HG02571 (cell line): ENCODE measurements around the gene HEMK1.

Experiments used
- ATAC-seq: cut with Tn5 transposase; IDR thresholded peaks from one replicate; pipeline ENCODE4 v1.9.1; 2021; ENCODE audit warnings: mild to moderate bottlenecking, moderate library complexity; ENCODE audit not compliant: unreplicated experiment

Gene HEMK1

GRCh38 chr3:50572801-50573371 is 3.6 kb downstream of the HEMK1 start:
- ATAC-seq, result no peak

- ATAC-seq, result no peak
Observed at GRCh38 chr3:50573566-50574443, 4.5 kb downstream of the HEMK1 start.

GRCh38 chr3:50574444-50574831 is 5.1 kb downstream of the HEMK1 start:
- ATAC-seq, result no peak

GRCh38 chr3:50575372-50575771 is 6.0 kb downstream of the HEMK1 start:
- no peak for ATAC-seq

DNA sequence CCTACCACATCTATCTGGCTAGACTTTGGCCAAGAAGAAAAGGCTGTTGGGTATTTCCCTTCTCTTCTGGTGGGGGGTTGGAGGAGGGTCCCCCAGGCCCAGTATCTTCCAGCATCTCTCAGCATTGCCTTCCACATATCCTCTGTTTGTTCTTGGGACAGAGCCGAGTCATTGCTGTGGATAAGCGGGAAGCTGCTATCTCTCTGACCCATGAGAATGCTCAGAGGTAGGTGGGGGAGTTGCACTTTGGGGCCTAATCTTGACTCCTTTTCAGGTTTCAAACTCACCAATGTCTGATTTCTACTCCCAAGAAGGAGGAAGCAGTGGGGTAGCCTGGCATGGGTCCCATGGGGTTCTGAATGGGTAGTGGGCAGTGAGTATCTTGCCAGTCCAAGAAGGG is 8.0 kb downstream of the HEMK1 start:
- ATAC-seq, result no peak

GRCh38 chr3:50580683-50581458 is 11.5 kb downstream of the HEMK1 start:
- no peak for ATAC-seq

- ATAC-seq, result no peak
Observed at GRCh38 chr3:50581459-50581842, 12.1 kb downstream of the HEMK1 start.

GRCh38 chr3:50582083-50582482 is 12.8 kb downstream of the HEMK1 start:
- no peak for ATAC-seq

- ATAC-seq, result no peak
Observed at GRCh38 chr3:50583897-50584296, 14.6 kb downstream of the HEMK1 start.

DNA sequence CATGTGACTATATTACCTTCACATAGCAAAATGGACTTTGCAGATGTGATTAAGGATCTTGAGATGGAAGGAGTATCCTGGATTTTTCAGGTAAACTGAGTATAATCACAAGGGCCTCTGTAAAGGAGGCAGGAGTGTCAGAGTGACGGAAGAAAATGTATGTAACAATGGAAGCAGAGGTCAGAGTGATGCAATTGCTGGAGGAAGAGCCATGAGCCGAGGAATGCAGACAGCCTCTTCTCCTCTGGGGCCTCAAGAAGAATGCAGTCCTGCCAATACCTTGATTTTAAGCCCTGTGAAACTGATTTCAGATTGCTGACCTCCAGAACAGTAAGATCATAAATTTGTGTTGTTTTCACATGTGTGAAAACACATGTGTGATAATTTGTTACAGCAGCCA is 15.1 kb downstream of the HEMK1 start:
- no peak for ATAC-seq

- no peak for ATAC-seq
Observed at GRCh38 chr3:50585919-50586762, 16.8 kb downstream of the HEMK1 start.

DNA sequence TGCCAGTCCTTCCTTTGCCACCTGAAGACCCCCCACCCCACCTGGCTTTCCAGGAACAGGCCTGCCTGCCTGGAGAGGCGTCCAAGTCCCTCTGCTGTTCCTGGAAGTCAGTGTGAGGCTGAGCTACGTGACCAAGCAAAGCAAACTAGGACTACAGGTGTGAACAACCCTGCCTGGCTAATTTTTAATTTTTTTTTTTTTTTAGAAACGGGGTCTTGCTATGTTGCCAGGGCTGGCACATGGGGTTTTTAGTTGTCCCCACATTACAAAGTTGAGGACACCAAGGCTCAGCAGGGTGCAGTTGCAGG is 17.4 kb downstream of the HEMK1 start:
- ATAC-seq, result no peak

DNA sequence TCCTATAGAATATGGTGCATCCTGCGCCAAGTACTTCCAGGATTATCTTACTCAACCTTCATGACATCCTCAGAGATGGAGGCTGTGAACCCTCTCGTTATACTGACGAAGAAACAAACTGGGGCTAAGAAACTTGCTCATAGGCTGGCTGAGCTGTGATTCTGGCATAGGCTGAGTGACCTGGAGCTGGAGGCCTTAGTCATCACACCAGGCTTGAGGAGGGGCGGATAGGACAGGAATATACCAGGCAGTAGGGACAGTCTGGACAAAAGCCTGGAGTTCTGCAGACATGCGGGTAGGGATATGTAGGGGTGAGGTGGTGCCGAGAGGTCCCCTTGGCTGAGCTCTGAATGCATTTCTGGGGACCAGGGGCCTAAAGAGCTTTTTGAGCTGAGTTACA is 18.1 kb downstream of the HEMK1 start:
- no peak for ATAC-seq

DNA sequence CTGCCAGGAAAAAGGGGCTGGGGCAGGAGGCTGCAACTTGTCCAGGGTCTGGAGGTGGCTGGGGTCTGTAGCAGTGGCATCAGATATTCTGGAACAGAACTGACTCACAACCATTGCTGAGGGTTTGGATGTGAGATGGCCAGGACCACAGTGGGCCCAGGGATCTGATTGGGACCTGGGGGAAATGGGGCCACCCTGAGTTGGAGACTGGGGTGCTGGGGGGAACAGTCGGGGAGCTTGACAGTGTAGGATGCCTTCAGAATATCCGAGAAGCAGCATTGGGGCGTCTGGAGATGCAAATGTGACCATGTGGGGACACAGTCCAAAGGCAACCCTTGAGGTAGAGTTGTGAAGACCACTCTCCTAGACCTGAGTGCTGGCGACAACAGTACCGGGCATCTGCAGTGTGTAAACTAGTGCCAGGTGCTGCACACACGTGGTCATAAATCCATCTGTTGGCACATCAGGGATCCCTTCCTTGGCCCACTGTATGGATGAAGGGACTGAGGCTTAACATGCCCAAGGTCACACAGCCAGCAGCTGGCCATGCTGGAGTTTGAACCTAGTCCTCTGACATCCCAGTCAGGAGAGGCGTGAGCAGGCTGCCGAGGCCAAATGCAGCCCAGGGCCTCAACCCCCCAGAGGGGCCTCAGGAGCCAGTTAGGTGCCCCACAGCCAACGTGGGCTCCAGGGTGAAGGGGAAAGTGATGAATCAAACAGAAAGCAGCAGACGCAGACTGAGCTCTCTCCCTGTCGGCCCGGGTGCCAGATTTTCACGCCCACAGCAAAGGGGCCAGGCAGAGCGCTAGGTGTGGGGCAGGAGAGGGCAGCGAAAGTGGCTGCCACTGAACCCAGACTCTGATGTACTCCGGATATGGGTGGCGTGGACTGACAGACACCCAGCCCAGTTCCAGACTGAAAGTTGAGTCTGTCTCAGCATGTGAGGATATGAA is 18.8 kb downstream of the HEMK1 start:
- ATAC-seq, result no peak

DNA sequence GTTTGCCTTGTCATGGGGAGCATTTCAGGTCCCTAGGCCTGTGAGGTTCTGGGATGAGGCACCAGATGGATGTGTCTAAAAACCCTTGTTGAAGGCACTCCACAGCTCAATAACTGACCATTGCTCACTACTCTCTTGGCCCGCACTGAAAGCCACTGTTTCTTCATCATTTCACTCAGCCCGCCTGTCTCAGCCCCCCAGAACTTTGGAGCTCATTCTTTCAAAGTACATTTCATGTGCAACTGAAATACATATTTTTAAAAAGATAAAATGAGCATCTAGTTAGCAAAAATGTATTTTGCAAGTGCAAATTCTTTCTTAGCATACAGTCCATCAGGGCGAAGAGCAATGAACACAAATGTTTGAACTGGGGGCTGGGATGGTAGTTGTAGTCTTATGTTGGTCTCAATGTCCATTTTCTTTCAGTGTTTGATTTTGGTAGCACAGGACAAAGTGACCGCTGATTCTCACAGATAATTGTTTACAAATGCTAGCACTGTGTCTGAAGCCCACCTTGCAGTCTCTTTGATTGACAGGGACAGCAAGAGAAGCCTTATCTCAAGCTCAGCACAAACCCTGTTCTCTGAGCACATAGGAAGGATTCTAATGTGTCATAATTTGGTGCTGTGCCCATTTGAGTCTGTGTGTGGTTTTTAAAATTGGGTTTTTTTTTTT is 19.6 kb downstream of the HEMK1 start:
- no peak for ATAC-seq

DNA sequence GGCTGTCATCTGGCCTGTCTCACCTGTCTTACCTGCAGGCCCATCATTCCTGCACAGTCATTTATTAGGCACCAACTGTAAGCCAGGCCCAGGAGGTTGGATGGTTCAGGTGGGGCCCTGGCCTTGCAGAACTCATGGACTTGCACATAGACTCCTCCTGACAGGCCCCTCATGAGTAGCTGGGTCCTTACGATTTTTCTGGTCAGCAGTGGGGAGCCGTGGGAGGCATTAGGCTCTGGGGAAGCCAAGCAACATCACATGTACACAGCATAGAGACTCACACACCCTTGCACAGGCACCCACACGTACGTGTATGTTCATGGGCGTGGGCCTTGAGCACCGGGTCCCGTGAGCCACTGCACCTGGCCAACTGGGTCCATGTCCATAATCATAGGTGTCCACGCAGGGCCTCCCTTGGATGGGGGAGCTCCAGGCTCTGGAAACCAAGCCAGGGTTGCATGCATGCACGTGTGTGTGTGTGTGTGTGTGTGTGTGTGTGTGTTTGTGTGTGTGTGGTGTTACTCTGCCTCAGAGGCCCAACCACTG is 21.9 kb downstream of the HEMK1 start:
- ATAC-seq, result peak; percentile 3

DNA sequence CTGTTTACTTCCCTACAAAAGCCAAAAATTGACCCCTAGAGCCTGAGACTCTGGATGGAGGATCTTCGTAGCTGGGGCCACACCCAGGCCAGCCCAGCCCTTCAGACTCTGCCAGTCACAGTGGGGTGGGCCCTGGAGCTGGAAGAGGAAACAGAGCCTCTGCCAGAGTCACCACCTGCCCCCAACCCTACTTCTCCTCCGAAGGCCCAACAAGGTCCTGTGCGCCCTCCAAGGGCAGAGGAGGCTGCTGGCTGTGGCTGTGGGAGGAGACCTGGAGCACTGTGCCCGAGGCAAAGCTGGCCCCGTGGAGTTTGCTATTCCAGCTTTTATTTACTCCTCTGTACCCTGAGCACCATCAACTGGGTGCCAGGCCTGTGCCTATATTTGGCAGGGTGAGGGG is 23.2 kb downstream of the HEMK1 start:
- no peak for ATAC-seq

DNA sequence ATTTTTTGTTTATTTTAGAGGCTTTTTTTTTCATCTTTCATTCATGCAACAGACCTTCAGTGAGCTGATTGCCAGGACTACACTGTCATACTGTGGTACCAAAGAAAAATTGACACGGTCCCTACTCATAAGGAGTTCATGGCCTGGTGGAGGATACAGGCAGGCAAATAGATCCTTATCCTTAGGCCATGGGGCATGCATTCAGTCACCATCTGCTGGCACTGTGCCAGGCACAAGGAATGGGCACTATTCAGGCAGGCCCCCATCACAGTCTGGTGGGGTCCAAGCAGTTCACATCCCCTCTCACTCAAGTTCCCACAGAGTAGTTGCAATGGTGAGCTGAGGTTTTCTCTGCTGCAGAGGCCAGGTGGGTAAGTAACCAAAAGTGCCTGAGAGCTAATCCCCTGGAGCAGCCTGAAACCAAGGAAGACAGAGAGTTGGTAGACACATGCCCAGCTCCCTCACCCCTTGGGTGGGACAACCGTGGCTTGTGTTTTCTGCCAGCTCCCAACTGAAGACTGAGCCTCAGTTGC is 25.0 kb downstream of the HEMK1 start:
- ATAC-seq, result no peak

DNA sequence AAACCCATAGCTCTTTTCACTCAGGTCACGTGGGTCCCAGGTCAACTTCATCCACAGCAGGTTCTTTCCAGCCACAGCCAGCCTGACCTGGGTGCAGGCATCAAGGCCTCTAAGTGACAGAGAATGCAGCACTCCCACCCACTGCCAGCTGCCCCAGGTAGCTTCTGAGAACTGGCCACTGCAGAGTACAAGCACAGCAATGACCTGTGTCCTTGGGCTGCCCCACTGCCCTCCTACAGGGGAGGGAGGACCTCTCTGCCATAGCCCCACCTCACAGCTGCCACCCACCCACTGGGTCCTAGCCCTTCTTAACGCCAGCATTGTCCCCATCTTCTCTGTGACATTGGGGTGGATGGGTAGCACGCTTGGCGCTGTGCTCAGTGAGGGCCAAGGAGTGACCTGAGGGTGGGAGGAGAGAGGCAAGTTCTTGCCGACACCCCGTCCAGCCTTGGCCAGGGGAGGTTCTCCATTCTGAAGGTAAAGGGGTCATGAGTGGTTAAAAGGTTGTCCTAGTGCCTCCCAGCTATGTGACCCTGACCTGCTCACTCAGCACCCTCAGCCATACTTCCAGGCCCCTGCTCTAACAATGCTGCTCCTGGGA is 29.9 kb downstream of the HEMK1 start:
- ATAC-seq, result no peak
